ENCODE data around the gene CHTF18.

The CHTF18 gene

GRCh38 chr16:787978-788398 is 432 bp upstream of the CHTF18 start, which contains the start of gene RPUSD1 (continued):
- TF ChIP-seq TSHZ1 (tag by site-specific recombination; IDR thresholded peaks at IDR 0.05; ENCODE audit: borderline replicate concordance) (no peak), PATZ1 (tag by site-specific recombination; IDR thresholded peaks at IDR 0.05) (peak; percentile 51; the same call in 1 of the 2 replicates), ZNF585B (tag by site-specific recombination; IDR thresholded peaks at IDR 0.05) (no peak), GLIS1 (tag by site-specific recombination; IDR thresholded peaks at IDR 0.05) (no peak), ZBTB21 (tag by site-specific recombination; IDR thresholded peaks at IDR 0.05) (no peak), ZNF155 (tag by site-specific recombination; IDR thresholded peaks at IDR 0.05) (no peak), ZBTB26 (tag by site-specific recombination; optimal IDR thresholded peaks at IDR 0.05) (no peak), ZNF677 (tag by site-specific recombination; IDR thresholded peaks at IDR 0.05) (0 out of 2 replicates have a peak, but pooled peaks have one; percentile 16), PBX3 (CRISPR knock-in tag; IDR thresholded peaks at IDR 0.05) (no peak), ZNF398 (tag by site-specific recombination; IDR thresholded peaks at IDR 0.05) (peak; percentile 18; the same call in 1 of the 2 replicates), PRDM4 (tag by site-specific recombination; IDR thresholded peaks at IDR 0.05) (no peak), ZNF639 (tag by site-specific recombination; IDR thresholded peaks at IDR 0.05) (no peak), ZNF146 (tag by site-specific recombination; IDR thresholded peaks at IDR 0.05) (no peak)
